ENCODE measurements around the gene COL18A1. TPM values are rescaled to one million over a fixed set of nuclear protein-coding genes. Genes with fewer than 3 reads are reported as not detected.
"Not testable (repeated sequence)": the region's sequence is repeated elsewhere in the genome, so short reads cannot be mapped to it uniquely, and the experiment has no call there.

The COL18A1 gene
- total RNA-seq, 4 donors from 2014 or later = 19.3 to 121 (median 23.3) TPM

GRCh38 chr21:45502006-45502345 lies 97.0 kb downstream of the COL18A1 start:
- Histone ChIP-seq H3K27me3 (peaks cover 8% of the 10 kb centered on the region), H3K4me1 (no peaks in the 10 kb centered on the region), H3K36me3 (no peaks in the 10 kb centered on the region), H3K4me3 (no peak overlapping the region), H3K27ac (no peak overlapping the region), H3K9me3 (no peaks in the 10 kb centered on the region)
- in situ Hi-C loops (cut with MboI; ENCODE audit: low pct_ligation_motif_present in 1 of 4, low pct_unique_long_range_greater_than_20kb in 1 of 4, low sequenced_read_pairs in 3 of 4) = no loop called here
- DNase-seq = no peak
- TF ChIP-seq POLR2A (IDR thresholded peaks at IDR 0.05) (no peak), POLR2AphosphoS5 (IDR thresholded peaks at IDR 0.05) (no peak), EP300 (IDR thresholded peaks at IDR 0.05; ENCODE audit: low read depth) (no peak), CTCF (IDR thresholded peaks at IDR 0.05) (no peak)
- 47 to 57% methylated on average over 1 to 9 of the region's 13 CpGs for WGBS, 2 donors (ENCODE audit: low coverage in 1 of 2)
- intact Hi-C loops (cut with DNase I; ENCODE audit: low total_unique reads) = no loop called here

GRCh38 chr21:45502600-45502999 lies 97.6 kb downstream of the COL18A1 start:
- DNase-seq = no peak
- TF ChIP-seq POLR2A (IDR thresholded peaks at IDR 0.05) (no peak), CTCF (IDR thresholded peaks at IDR 0.05) (no peak), EP300 (IDR thresholded peaks at IDR 0.05; ENCODE audit: low read depth) (no peak), POLR2AphosphoS5 (IDR thresholded peaks at IDR 0.05) (no peak)
- H3K36me3 ChIP-seq = no peaks in the 10 kb centered on the region
- H3K4me1 ChIP-seq = no peaks in the 10 kb centered on the region
- intact Hi-C loops (cut with DNase I; ENCODE audit: low total_unique reads) (no loop called here), in situ Hi-C loops (cut with MboI; ENCODE audit: low pct_ligation_motif_present in 1 of 4, low pct_unique_long_range_greater_than_20kb in 1 of 4, low sequenced_read_pairs in 3 of 4) (no loop called here)
- 42 to 51% methylated on average over 7 to 10 of the region's 10 CpGs for WGBS, 2 donors (ENCODE audit: low coverage in 1 of 2)
- H3K27ac ChIP-seq = no peak overlapping the region
- H3K4me3 ChIP-seq = no peak overlapping the region
- H3K9me3 ChIP-seq = no peaks in the 10 kb centered on the region
- H3K27me3 ChIP-seq = peaks cover 8% of the 10 kb centered on the region

GRCh38 chr21:45503226-45503625 lies 98.3 kb downstream of the COL18A1 start:
- in situ Hi-C loops (cut with MboI; ENCODE audit: low pct_ligation_motif_present in 1 of 4, low pct_unique_long_range_greater_than_20kb in 1 of 4, low sequenced_read_pairs in 3 of 4); H3K36me3 ChIP-seq; H3K27ac ChIP-seq; H3K27me3 ChIP-seq; H3K4me3 ChIP-seq; intact Hi-C loops (cut with DNase I; ENCODE audit: low total_unique reads); H3K9me3 ChIP-seq; DNase-seq; H3K4me1 ChIP-seq: not testable (repeated sequence)
- WGBS, 2 donors (ENCODE audit: low coverage in 1 of 2) = 80 to 93% methylated on average over 1 to 3 of the region's 4 CpGs

GRCh38 chr21:45504021-45504515 lies 99.1 kb downstream of the COL18A1 start:
- H3K36me3 ChIP-seq = no peaks in the 10 kb centered on the region
- no peaks in the 10 kb centered on the region for H3K9me3 ChIP-seq
- DNase-seq = no peak
- WGBS, 2 donors (ENCODE audit: low coverage in 1 of 2) = 74% methylated on average over 18 of the region's 22 CpGs; no CpG with 5 or more reads in 1 of the 2 donors
- H3K27ac ChIP-seq = no peak overlapping the region
- no peak for TF ChIP-seq POLR2A (IDR thresholded peaks at IDR 0.05)
- TF ChIP-seq CTCF (IDR thresholded peaks at IDR 0.05) = no peak
- no peak for TF ChIP-seq EP300 (IDR thresholded peaks at IDR 0.05; ENCODE audit: low read depth)
- TF ChIP-seq POLR2AphosphoS5 (IDR thresholded peaks at IDR 0.05) = no peak
- intact Hi-C loops (cut with DNase I; ENCODE audit: low total_unique reads) = no loop called here
- no peak overlapping the region for H3K4me3 ChIP-seq
- in situ Hi-C loops (cut with MboI; ENCODE audit: low pct_ligation_motif_present in 1 of 4, low pct_unique_long_range_greater_than_20kb in 1 of 4, low sequenced_read_pairs in 3 of 4) = no loop called here
- peaks cover 8% of the 10 kb centered on the region for H3K27me3 ChIP-seq
- H3K4me1 ChIP-seq = no peaks in the 10 kb centered on the region

Data from transverse colon (tissue), 4 donors.